Stimulated activated CD8-positive, alpha-beta memory T cell treated with anti-CD3 and anti-CD28 coated beads, Interleukin-12 subunit alpha, Interleukin-12 subunit beta, amount 100 ng/mL, for 4 hours (primary cell): ENCODE data around the gene BEND4.
"Not testable (repeated sequence)": the region's sequence is repeated elsewhere in the genome, so short reads cannot be mapped to it uniquely, and the experiment has no call there.

Experiments
- DNase-seq: peaks from one replicate; pipeline ENCODE4 v3.0.0-alpha.2; 2020; ENCODE audit warnings: low read depth

Gene BEND4

DNA sequence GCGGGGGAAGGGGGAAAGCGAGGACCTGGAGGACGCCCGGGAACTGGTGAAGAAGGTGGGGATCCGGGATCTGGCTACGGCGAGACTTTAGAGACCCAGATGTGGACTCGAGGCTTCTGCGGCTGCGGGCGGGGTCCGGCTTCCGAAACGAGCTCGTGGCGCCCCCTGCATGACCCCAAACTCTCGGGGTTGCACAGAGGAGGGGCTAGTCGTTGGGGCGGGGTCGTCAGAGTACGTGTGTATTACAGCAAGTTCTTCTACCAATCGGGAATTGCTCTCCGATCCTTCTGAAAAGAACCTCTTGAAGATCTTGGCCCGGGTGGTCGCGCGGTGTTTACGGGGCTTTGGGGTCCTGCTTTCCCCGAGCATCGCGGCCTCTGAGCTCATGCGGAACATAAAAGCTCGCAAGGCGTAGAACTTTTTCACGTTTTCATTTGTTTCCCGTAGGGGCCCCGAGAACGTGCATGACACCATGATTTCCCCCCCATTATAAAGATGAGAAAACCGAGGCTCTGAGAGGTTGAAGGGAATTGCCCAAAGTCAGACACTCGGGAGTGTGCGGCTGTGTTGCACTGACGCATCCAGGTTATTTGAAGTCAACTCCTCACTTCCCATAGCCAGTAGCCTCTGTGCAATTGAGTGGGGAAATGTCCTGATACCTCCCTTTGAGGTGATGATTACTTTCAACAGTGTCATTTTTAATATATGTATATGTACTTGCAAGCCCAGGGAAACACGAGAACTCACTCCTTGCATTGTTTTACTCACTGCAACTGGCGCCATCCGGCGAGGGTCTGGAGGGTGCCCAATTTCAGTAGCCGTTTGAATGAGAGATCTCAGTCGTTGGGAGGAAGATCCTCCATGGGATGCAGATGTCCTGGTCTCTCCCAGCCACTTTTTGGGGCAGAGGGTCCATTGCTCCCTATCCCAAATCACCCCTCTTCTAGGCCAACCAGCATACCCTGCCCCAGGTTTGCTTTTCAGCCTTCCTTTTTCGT, at the start of gene BEND4:
TSS of gene BEND4 (minus strand) at position 149 of the 998 bp plus-strand sequence. CDS start 512 bp downstream, outside the sequence.
- no peak for DNase-seq

DNA sequence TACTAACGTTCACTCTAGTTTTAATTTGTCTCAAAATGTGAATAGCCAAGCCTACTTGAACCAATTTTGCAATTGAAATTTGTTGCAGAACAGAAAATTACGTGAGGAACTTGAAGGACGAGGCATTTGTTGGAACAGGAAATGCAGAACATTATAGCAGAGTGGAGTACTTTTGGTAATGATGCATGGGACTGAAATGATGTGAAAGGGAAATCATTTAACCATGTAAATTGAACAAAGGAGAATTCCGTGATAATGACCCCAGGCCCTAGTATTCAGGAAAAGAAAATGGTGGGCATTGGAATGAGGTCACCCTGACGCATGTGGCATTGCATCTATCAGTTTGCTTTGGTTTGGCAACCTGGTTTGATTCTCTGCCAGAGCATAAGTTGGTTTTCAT, 44.9 kb upstream of the BEND4 start:
- no peak for DNase-seq

DNA sequence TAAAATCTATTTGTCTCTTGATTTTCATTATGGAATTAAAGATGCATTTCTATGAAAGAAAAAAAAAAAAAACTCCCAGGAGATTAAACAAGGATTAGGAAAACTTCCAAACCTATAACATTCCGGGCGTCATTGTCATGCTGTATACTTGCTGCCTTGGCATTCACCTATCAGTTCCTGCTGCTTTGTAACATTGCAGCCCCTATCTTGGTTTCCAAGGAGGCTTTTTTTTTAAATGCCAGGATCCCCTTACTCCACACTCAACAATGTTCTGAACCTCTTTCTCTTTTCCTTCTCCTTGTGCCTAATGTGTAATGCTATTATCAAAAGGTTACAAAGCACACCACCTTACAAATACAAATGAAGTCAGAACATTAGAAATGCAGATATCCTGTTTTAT, 20.5 kb upstream of the BEND4 start:
- DNase-seq, result no peak

DNA sequence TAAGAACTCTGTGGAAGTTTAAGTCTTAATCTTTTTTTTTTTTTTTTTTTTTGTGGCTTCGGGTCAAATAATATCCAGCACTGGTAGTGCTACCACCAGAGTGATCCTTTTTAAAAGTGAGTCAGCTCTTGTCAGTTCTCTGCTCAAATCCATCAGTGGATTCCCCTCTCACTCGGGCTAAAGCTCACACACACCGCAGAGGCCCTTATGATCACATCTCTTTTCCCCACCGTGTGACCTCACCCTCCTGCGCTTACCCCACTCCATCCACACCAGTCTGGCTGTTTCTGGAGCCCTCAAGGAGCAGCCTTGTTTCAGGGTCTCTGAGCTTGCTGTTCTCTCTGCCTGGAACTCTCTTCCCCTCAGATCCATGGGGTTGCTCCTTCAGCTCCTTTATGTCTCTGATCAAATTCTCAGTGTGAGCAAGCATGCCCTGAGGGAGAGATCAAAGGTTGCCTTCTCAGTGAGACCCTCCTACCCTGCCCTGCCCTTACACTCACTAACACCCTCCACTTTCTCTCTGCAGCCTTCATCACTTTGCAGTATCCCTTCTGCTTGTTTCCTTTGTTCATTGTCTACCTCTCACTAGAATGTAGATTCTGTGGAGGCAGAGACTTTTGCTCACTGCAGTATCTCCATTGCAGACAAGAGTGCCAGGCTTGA, 19.8 kb upstream of the BEND4 start:
- no peak for DNase-seq

DNA sequence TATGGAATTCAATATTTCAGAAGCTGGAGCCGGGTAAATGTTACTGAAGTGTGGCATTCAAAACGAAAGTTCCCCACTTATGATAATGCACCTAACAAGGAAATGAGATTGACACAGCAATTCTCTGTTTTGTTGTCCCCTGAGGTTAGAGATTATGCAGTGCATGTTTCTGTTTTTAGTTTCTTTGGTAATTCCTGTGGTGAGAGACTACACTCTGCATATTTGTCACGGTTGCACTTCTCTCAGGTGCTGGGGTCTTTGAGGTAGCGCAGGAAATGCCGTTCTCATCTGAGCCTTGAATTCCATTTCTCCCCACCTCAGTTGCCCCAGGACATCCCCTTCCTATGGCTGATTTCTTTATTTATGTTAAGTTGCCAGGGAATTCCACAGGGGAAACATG, 15.3 kb upstream of the BEND4 start:
- DNase-seq, result no peak

DNA sequence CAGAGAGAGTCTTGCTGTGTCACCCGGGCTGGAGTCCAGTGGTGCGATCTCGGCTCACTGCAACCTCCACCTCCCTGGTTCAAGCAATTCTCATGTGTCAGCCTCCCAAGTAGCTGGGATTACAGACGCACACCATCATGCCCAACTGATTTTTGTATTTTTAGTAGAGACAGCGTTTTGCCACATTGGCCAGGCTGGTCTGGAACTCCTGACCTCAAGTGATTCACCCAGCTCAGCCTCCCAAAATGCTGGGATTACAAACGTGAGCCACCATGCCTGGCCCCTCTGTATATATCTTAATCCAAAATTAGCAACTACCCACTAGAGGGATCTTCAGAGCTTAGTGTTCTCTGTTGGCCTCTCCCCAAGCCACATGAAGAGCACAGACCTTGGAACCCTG, 13.7 kb upstream of the BEND4 start:
- not testable (repeated sequence) for DNase-seq

DNA sequence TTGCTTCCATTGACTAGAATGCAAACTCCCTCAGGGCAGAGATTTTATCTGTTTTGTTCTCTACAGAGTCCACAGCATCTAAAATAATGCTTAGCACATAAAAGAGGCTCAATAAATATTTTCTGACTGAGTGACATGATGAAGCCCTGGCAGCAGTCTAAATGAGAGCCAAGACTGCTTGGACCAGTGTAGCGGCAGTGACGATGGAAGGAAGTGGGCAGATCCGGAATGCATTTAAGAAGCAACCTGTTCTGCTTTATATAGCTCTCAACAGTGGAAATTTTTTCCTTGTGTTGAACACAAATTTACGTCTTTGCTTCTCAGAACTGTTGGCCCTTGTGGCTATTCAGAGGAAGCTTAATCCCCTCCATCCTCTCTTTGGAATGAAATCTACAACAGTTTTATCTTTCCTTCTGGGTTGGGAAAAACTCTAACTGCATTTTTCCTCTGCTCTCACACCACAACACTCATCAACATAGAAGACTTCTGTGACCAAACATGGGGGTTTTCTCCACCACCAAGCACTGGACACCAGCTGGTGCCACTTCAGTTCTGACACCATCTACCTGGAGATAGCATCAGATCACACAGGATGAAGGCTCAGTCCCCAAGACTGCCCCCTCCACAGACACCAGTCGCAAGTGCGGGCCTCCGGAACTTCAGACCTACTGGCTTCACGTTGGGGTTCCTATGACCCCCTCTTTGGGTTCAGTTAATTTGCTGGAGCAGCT, 7.0 kb upstream of the BEND4 start:
- DNase-seq, result no peak

DNA sequence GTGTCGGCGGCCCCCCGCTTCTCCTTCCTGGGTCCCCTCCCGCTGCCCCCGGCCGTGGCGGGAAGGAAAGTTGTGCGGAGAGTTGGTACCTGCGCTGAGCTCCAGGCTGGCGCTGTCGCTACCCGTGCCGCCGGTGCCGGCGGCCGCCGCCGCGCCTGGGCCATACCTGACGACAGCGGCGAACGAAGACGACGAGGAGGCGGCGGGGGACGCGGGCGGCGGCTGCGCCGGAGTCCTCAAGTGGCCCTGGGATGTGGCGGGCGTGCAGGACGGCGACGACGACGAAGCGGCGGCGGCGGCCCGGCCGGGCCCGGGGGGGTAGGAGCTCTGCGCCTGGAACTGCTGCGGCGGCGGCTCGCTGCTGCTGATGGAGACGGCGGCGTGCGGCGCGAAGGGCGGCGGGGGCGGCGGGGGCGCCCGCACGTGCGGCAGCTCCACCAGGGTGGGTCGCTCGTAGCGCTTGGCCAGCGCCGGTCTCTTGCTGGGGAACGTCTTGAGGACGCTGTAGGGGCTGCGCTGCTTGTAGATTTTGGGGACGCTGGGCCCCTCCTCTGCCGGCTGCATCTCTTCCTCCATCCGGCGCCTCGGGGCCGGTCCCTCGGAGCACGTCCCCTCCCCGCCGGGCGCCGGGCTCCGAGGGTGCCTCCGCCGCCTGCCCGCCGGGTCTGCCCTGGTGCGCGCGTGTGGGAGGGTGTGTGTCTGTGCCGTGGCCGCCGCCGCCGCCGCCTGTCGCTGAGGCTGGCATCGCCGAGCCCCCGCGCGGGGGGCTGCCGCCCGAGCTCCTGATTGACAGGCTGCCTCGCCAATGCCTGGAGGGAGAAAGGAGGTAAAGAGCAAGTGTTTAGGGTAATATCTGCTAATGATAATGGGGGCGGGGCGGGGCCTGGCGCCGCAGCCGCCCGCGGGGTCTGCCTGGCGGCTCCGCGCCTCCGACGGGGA, 618 bp downstream of the BEND4 start:
- DNase-seq, result peak; percentile 40

DNA sequence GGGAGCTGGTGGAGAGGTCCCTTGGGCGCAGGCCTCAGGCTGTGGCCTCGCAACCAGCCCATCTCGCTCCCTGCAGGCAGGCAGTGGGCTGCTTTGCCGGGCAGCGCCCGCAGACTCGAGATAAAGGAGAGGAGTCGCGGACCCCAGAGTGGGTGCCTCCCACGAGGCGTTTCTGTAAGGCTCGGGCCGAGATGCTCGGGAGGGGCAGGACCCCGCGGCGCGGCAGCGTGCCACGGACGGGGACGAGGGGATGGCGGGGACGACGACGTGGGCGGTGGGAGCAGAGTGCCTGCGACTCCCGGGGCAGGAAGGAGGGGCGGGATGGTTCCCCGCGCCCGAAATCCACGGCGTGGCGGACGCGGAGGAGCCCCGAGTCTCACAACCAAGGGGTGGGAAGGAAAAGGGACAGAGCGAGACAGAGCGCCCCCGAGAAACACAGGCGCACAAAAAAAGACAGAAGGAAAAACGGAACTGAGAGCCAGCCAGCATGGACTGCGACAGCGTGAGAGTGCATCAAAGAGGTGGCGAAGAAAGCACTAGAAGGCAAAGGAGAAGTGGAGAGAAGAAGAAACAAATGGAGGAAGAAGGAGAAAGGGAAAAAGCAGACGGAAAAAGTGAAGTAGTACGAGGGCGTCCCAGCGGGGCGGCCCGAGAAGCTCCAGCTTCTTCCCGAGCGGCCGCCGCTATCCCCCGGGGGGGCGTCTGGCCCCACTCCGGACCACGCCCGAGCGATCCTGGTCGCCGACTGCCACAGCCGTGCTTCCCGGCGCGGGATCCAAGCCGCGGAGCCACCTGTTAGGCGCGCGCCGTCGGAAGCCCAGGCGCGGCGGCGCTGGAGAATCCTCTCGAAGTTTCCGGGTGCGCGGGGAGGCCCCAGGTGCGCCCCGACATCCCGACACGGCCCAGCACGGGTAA, 1.5 kb downstream of the BEND4 start:
- no peak for DNase-seq

DNA sequence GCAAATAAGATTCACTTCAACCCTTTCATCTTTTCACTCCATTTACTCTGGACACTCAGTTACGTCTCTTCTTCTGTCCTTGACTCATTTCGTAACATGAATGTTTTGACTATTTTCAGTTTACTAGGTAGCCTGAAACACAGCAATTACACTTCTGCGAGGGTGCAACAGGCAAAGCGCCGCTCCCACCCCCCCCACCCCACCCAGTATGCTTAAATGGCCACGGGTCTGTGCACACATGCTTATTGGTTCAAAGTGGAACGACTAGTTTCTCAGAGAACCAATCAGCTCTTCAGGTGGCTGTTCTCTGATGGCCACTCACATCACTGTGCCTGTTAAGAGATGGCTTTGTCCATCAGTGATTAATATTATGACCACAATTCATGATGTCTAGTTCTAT, 3.5 kb downstream of the BEND4 start:
- no peak for DNase-seq

DNA sequence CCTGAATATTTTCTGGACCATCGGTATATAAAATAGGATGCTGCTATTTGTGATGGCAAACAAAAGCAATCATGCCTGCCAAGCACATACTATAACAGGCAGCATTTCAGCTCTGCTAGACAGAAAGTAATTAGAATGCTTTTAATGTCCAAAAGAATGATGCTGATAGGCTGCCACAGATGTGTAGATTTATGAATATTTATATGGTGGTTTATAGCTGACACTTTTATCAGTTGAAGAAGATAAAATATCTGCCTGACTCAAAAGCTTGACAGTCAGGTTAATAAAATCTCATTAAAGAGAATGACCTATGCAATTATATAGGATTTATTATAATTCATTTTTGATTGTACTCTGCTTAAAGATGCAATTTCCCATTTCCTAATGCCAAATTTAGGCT, 4.0 kb downstream of the BEND4 start:
- DNase-seq, result no peak

DNA sequence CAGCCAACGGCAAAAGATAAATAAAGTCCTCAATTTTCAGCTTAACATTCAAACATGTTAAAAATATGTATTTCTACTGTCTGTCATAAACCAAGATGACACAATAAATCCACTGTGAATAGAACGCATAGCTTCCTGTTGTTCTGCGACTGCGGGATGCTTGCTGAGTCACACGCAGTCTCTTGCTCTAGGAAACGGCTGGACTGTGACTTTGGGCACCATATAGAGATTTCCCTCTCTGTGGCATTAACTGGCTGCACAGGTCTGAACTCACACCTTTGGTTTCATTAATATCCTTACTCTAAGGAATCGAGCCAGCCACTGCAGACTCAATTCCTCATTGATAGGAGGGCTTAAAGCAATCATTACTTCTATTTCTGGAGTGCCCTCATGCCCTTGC, 8.4 kb downstream of the BEND4 start:
- no peak for DNase-seq

DNA sequence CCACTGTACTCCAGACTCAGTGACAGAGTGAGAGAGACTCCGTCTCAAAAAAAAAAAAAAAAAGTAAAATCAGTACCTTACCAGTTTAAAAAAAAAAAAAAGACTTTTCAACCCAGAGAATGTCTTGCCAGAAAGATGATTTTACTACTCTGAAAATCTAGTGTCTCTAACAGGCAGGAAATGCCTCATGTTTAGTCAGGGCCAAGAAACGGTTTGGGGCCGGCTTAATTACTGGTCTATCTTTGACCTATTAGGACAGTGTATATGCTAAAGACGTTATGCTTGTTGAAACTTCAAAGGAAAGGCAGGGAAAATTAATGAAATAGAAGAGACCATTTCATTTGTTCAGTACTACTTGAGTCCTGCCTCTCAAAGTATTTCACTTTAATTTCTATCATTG, 9.9 kb downstream of the BEND4 start:
- DNase-seq, result no peak

DNA sequence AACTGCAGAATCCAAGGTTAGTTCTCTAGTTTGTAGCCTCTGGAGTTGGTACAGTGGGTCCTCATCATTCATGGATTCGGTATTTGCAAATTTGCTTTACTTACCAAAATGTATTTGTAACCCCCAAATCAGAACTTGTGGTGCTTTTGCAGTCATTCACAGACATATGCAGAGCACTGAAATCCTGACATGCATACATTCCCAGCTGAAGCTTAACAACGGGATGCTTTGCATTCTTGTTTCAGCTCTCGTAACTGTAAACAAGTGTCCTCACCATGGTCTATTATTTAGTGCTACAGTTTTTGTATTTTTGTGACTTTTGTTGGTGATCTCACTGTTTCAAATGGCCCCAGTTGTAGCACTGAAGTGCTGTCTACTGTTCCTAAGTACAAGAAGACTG, 16.1 kb downstream of the BEND4 start:
- no peak for DNase-seq

DNA sequence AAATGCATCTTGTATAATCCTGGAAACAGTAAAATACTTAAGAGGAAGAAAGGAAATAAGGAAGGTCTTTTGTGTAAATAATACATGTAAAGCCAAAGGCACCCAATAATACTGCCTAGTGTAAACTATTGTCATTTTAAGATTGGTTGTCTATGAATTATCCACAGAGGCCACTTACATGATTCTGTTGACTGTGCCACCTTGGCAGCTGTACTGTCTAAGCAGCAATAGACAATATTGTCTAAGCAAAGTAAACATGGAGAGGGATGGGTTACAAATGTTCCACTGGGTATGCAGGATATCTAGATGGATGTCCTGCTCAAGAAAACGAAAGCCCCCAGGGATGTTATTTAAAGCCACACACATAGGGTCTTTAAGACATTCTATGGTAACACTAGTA, 19.4 kb downstream of the BEND4 start:
- no peak for DNase-seq

DNA sequence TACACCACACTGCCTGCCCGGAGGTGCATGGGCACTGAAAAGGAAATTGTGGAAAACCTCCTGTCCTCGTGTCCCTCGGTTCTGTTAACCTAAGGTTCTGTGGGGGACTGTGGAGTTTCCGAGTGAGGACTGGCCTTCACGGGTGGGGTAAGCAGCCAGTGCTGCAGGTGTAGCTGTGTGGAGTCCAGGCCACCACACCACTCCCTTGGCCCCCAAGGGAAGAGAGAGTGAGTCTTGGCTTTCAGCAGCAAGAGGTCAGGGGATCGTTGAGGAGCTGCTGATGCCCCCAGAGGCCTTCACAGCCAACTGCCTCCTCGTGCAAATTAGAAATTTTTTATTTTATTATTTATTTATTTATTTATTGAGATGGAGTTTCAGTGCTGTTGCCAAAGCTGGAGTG, 20.4 kb downstream of the BEND4 start:
- DNase-seq, result no peak

DNA sequence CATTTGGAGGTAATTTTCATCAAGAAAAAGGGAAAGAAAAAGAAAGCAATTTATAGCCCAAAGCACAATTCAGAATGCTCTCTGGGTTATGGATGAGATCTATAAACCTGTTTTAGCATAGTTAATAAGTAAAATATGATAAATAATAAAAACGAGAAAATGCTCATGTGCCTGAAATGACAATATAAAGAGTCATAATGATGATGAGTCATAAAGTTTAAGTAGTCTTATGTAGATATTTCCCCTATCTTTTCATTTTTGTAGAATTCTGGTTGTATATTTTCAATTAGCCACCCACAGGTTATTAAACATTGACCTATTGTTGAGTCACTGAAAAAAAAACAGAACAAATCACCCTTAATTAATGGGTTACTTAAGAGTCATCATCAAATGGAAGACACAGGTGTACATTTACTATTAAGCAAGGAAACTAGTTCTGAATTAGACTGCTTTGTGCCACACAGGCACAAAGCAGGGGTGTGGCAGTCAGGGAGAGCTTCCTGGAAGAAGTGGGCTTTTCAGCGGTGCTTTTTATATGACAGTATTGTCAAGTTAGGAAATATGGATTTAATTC, 29.3 kb downstream of the BEND4 start:
- no peak for DNase-seq

DNA sequence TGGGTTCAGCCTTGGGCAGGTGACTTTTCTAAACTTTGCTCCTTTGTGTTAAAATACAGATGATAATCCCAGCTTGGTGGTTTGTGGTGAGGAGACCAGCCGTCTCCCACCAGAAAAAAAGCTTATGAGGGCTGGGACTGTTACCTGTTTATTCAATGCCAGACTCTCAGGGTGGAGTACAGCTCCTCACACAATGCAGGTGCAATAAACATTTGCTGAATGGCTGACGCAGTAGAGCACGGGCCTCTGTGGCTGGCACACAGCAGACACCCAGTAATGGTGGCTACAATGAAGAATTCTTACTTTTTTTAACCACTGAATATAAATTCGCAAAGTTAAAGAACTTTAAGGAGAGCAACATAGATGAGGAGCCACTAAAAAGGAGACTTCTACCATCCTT, 30.2 kb downstream of the BEND4 start:
- no peak for DNase-seq

DNA sequence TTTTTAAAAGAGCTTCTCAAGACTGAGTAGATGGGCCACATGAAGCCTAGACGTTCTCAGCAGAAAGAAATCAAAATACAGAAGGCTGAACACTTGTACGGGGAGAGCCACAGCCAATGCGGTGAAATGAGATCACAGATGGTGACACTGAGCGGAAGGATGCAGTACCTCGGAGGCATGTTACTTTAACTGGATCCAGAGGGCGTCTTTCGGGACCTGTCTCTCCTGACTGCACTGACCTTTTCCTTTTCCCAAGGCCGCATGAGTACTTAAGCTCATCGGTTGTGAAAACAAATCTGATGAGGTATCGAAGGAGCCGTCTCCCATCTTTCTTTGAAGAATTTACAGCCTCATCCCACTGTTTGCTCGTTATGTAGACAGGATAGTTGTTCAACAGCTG, 32.6 kb downstream of the BEND4 start:
- DNase-seq, result no peak

DNA sequence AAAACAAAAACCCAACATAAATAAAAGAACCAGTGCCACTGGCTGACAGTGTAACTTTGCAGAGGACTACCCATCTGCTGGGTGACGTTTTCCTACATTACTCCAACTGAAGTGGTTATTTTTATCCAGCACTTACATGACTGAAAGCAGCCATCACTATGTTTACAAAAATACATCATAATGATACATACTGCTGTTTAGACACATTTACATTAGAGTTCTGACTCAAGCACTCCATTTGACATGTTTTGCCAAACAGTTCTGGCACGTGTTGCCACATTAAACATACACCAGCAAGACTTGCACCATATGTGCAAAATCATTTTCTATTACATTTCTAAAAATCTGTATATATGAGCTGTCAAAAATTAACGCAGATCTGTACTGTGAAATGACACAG, 39.6 kb downstream of the BEND4 start:
- no peak for DNase-seq
